Measurements from ENCODE around the gene JMJD8.

DNA sequence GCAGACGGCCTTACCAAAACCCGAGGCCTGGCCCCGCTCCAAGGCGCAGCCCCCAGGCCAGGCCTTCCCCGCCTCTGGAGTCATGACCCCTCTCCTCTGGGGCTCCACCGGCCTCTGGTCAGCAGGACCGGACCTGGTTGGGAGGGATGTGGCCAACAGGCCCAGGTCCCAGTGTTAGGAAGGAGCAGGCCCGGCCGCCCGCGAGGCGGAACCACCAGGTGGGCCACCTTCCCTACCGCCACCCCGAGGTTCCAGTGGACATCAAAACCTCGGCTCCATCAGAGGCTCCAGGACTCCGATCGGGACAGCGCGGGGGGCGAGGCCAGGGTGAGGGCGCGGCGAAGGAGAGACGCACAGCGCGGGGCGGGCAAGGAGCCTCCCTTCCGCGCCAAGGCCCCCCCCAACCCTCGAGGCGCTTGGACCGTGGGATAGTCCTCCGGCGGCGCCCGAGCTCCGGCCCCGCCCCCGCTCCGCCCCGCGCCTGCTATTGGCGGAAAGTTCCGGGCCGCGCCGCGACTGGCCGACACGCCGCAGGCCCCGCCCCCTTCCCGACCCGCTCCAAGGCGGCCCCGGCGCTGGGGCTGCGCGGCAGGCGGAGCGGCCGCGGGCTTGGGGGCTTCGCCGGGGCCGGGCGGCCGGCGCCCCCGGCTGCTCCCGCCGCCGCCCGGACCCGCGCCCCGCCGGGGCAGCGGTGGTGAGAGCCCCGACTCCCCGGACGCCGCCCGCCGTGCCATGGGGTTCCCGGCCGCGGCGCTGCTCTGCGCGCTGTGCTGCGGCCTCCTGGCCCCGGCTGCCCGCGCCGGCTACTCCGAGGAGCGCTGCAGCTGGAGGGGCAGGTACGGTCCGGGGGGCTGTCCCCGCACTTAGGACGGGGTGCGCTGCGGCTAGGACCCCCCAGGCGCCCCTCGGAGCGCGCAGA, 30.7 kb upstream of the JMJD8 start, which contains the start of gene METRN:
- TF ChIP-seq, protein P1, sequence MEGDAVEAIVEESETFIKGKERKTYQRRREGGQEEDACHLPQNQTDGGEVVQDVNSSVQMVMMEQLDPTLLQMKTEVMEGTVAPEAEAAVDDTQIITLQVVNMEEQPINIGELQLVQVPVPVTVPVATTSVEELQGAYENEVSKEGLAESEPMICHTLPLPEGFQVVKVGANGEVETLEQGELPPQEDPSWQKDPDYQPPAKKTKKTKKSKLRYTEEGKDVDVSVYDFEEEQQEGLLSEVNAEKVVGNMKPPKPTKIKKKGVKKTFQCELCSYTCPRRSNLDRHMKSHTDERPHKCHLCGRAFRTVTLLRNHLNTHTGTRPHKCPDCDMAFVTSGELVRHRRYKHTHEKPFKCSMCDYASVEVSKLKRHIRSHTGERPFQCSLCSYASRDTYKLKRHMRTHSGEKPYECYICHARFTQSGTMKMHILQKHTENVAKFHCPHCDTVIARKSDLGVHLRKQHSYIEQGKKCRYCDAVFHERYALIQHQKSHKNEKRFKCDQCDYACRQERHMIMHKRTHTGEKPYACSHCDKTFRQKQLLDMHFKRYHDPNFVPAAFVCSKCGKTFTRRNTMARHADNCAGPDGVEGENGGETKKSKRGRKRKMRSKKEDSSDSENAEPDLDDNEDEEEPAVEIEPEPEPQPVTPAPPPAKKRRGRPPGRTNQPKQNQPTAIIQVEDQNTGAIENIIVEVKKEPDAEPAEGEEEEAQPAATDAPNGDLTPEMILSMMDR (IDR thresholded peaks at IDR 0.05 in 4 of 5, conservative IDR thresholded peaks at IDR 0.05 in 1 of 5): no peak
- TF ChIP-seq POLR2A (IDR thresholded peaks at IDR 0.05): peak in 1 of 2 donors; percentile 21
